Nephron (organoid): ENCODE data around the gene DDX60.

Source experiments
- H3K27ac Mint-ChIP-seq, 3 experiments: 2 replicates each; pipeline ENCODE4 v1.8.0; 2020; ENCODE audit warnings: mixed read lengths in 3 of 3, mild to moderate bottlenecking in 2 of 3, moderate library complexity in 1 of 3
- H3K27me3 Mint-ChIP-seq: 2 replicates; pipeline ENCODE4 v1.8.0; 2021; ENCODE audit warnings: low read depth, mild to moderate bottlenecking, moderate library complexity, mixed read lengths
- H3K36me3 Mint-ChIP-seq: 2 replicates; pipeline ENCODE4 v1.8.0; 2020; ENCODE audit warnings: low read depth, mixed read lengths
- H3K4me1 Mint-ChIP-seq: 2 replicates; pipeline ENCODE4 v1.8.0; 2020; ENCODE audit warnings: mixed read lengths
- H3K4me3 Mint-ChIP-seq, 3 experiments: 2 replicates each; pipeline ENCODE4 v1.8.0; 2020; ENCODE audit warnings: mild to moderate bottlenecking in 3 of 3, mixed read lengths in 3 of 3, moderate library complexity in 2 of 3
- H3K9me3 Mint-ChIP-seq: 2 replicates; pipeline ENCODE4 v1.8.0; 2020; ENCODE audit warnings: mixed read lengths
- TF ChIP-seq, protein P1 (sequence below), 3 experiments: fragments of 200-600 bp; sonication (generic); IDR thresholded peaks; one replicate each; pipeline ENCODE4 v1.5.0; 2021; ENCODE audit warnings: antibody characterized with exemption in 3 of 3; ENCODE audit not compliant: unreplicated experiment in 3 of 3

Gene DDX60

GRCh38 chr4:168275836-168276235 lies 42.7 kb downstream of the DDX60 start:
- Mint-ChIP-seq H3K9me3 (no peaks in the 10 kb centered on the region), H3K4me1 (no peaks in the 10 kb centered on the region), H3K27me3 (no peaks in the 10 kb centered on the region), H3K27ac (no peak overlapping the region), H3K36me3 (peaks cover 8% of the 10 kb centered on the region), H3K4me3 (no peak overlapping the region)
- TF ChIP-seq, protein P1, sequence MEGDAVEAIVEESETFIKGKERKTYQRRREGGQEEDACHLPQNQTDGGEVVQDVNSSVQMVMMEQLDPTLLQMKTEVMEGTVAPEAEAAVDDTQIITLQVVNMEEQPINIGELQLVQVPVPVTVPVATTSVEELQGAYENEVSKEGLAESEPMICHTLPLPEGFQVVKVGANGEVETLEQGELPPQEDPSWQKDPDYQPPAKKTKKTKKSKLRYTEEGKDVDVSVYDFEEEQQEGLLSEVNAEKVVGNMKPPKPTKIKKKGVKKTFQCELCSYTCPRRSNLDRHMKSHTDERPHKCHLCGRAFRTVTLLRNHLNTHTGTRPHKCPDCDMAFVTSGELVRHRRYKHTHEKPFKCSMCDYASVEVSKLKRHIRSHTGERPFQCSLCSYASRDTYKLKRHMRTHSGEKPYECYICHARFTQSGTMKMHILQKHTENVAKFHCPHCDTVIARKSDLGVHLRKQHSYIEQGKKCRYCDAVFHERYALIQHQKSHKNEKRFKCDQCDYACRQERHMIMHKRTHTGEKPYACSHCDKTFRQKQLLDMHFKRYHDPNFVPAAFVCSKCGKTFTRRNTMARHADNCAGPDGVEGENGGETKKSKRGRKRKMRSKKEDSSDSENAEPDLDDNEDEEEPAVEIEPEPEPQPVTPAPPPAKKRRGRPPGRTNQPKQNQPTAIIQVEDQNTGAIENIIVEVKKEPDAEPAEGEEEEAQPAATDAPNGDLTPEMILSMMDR (IDR thresholded peaks at IDR 0.05; ENCODE audit: unreplicated experiment in 3 of 3): no peak

DNA sequence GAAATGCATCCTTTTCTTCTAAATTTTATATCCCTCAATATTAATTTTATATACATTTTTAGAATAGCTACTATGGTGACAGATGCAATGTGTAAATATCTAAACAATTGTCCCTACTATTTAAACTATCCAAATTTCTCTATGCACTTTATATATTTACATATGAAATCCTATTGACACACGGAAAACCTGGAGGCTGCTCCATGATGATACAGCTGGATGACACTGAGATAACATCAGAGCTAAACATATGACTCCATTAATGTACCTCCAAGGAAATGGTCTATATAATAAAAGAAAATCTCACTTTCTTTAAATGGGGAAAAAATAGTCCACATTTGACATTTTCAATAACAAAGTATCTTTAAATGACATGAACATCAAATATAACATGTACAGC lies 43.7 kb downstream of the DDX60 start:
- Mint-ChIP-seq H3K27ac (no peak overlapping the region), H3K4me1 (no peaks in the 10 kb centered on the region), H3K27me3 (no peaks in the 10 kb centered on the region), H3K36me3 (peaks cover 8% of the 10 kb centered on the region), H3K9me3 (no peaks in the 10 kb centered on the region), H3K4me3 (no peak overlapping the region)
- TF ChIP-seq, protein P1 (IDR thresholded peaks at IDR 0.05; ENCODE audit: unreplicated experiment in 3 of 3): no peak

DNA sequence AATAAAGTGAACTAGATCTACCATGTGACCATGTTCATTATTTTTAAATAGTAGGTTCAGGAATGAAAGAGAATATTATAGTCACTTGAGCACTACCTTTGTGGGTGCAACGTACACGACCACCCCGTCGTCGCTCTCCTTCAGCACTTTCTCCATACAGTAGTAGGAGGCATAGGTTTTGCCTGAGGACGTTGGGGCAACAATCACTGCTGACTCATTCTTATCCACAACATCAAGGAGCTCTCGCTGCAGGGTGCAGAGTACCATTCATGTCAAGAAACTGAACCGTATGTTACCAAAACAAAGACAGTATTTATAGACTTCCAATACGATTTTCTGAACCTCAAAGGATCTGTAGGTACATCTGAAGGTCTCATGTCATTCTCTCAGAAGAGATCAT lies 44.7 kb downstream of the DDX60 start:
- H3K4me3 Mint-ChIP-seq: no peak overlapping the region
- no peak overlapping the region for H3K27ac Mint-ChIP-seq
- no peaks in the 10 kb centered on the region for H3K9me3 Mint-ChIP-seq
- no peaks in the 10 kb centered on the region for H3K4me1 Mint-ChIP-seq
- TF ChIP-seq, protein P1 (IDR thresholded peaks at IDR 0.05; ENCODE audit: unreplicated experiment in 3 of 3): no peak
- peaks cover 3% of the 10 kb centered on the region for H3K36me3 Mint-ChIP-seq
- no peaks in the 10 kb centered on the region for H3K27me3 Mint-ChIP-seq

DNA sequence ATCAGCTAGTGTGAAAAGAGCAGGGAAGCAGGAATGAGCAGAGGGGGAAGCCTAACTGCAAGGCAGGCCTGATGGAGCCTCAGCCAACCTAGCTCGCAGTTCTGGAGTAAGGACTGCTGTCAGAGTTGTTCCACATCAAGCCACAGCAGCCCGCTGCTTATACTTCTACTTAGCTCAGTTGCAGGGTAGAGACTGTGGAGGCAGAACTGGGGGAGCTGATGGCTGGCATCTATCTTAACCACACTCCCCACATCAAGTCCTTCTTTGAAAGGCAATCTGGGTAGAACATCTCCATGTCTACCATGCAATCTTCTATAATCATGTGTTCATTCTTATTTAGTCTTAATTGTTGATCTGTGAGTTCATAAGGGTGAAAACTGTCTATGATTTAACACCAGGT lies 46.1 kb downstream of the DDX60 start:
- no peaks in the 10 kb centered on the region for H3K4me1 Mint-ChIP-seq
- H3K27me3 Mint-ChIP-seq: no peaks in the 10 kb centered on the region

DNA sequence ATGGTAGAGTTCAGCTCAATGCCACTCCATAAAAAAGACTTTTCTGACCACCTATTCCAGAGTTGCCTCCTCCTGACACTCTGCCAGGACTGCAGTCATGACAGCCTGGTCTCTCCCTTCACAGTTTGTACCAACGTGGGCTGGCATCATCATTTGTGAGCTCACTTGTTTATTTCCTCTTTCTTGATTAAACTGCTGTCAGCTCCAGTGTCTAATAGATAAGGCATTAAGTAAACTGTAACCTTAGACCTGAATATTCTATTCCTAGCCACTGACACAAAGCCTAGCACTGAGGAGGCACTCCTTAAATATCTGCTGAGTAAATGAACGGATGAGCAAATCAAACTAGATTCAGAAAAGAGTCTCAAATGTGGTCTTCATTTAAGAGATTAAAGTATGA lies 48.7 kb downstream of the DDX60 start:
- no peaks in the 10 kb centered on the region for H3K27me3 Mint-ChIP-seq
- TF ChIP-seq, protein P1 (IDR thresholded peaks at IDR 0.05; ENCODE audit: unreplicated experiment in 3 of 3): no peak
- no peak overlapping the region for H3K27ac Mint-ChIP-seq
- peaks cover 7% of the 10 kb centered on the region for H3K4me1 Mint-ChIP-seq
- H3K36me3 Mint-ChIP-seq: peaks cover 3% of the 10 kb centered on the region
- H3K4me3 Mint-ChIP-seq: no peak overlapping the region
- H3K9me3 Mint-ChIP-seq: no peaks in the 10 kb centered on the region

More for the DNA sequence above, 46.1 kb downstream of the DDX60 start:
- Mint-ChIP-seq H3K36me3 (peaks cover 3% of the 10 kb centered on the region), H3K27ac (no peak overlapping the region), H3K4me3 (no peak overlapping the region), H3K9me3 (no peaks in the 10 kb centered on the region)
- TF ChIP-seq, protein P1 (IDR thresholded peaks at IDR 0.05; ENCODE audit: unreplicated experiment in 3 of 3): no peak

- TF ChIP-seq, protein P1 (IDR thresholded peaks at IDR 0.05; ENCODE audit: unreplicated experiment in 3 of 3): no peak
- no peaks in the 10 kb centered on the region for H3K27me3 Mint-ChIP-seq
- no peak overlapping the region for H3K4me3 Mint-ChIP-seq
- no peaks in the 10 kb centered on the region for H3K9me3 Mint-ChIP-seq
- peaks cover 7% of the 10 kb centered on the region for H3K36me3 Mint-ChIP-seq
- H3K27ac Mint-ChIP-seq: no peak overlapping the region
- H3K4me1 Mint-ChIP-seq: peaks cover 9% of the 10 kb centered on the region
Measured at GRCh38 chr4:168265327-168265726, 53.2 kb downstream of the DDX60 start.
